ENCODE measurements around the gene CACNA1B.
"Not testable (repeated sequence)": the region's sequence is repeated elsewhere in the genome, so short reads cannot be mapped to it uniquely, and the experiment has no call there.

Gene CACNA1B

GRCh38 chr9:138143491-138143890, 265.9 kb downstream of the CACNA1B start:
- not testable (repeated sequence) for H3K27me3 ChIP-seq (replicated peaks; ENCODE audit: control insufficient read depth, insufficient read depth, low read length); H3K4me1 ChIP-seq (ENCODE audit: control insufficient read depth, insufficient read depth, low read length); H3K4me3 ChIP-seq (ENCODE audit: low read length); H3K9me3 ChIP-seq (ENCODE audit: control insufficient read depth, low read length); DNase-seq (ENCODE audit: low read depth); H3K36me3 ChIP-seq (ENCODE audit: control insufficient read depth, insufficient read depth, low read length, severe bottlenecking); H3K9ac ChIP-seq (ENCODE audit: low read length)

GRCh38 chr9:138147556-138147955, 270.0 kb downstream of the CACNA1B start:
- H3K27me3 ChIP-seq (replicated peaks; ENCODE audit: control insufficient read depth, insufficient read depth, low read length); H3K9me3 ChIP-seq (ENCODE audit: control insufficient read depth, low read length); H3K9ac ChIP-seq (ENCODE audit: low read length); H3K36me3 ChIP-seq (ENCODE audit: control insufficient read depth, insufficient read depth, low read length, severe bottlenecking); H3K4me3 ChIP-seq (ENCODE audit: low read length); H3K4me1 ChIP-seq (ENCODE audit: control insufficient read depth, insufficient read depth, low read length): not testable (repeated sequence)
- DNase-seq (ENCODE audit: low read depth), result peak; percentile 75

- DNase-seq (ENCODE audit: low read depth), result peak; percentile 1
- not testable (repeated sequence) for H3K27me3 ChIP-seq (replicated peaks; ENCODE audit: control insufficient read depth, insufficient read depth, low read length); H3K9me3 ChIP-seq (ENCODE audit: control insufficient read depth, low read length); H3K36me3 ChIP-seq (ENCODE audit: control insufficient read depth, insufficient read depth, low read length, severe bottlenecking); H3K9ac ChIP-seq (ENCODE audit: low read length); H3K4me1 ChIP-seq (ENCODE audit: control insufficient read depth, insufficient read depth, low read length)
- H3K4me3 ChIP-seq (ENCODE audit: low read length), result peak overlapping the region; percentile 54
These were observed 272.4 kb downstream of the CACNA1B start for GRCh38 chr9:138149672-138150656.

GRCh38 chr9:138155788-138156187, 278.2 kb downstream of the CACNA1B start:
- not testable (repeated sequence) for H3K9me3 ChIP-seq (ENCODE audit: control insufficient read depth, low read length); H3K4me1 ChIP-seq (ENCODE audit: control insufficient read depth, insufficient read depth, low read length); DNase-seq (ENCODE audit: low read depth); H3K9ac ChIP-seq (ENCODE audit: low read length); H3K27me3 ChIP-seq (replicated peaks; ENCODE audit: control insufficient read depth, insufficient read depth, low read length); H3K36me3 ChIP-seq (ENCODE audit: control insufficient read depth, insufficient read depth, low read length, severe bottlenecking); H3K4me3 ChIP-seq (ENCODE audit: low read length)

- not testable (repeated sequence) for H3K9me3 ChIP-seq (ENCODE audit: control insufficient read depth, low read length); H3K4me1 ChIP-seq (ENCODE audit: control insufficient read depth, insufficient read depth, low read length); H3K36me3 ChIP-seq (ENCODE audit: control insufficient read depth, insufficient read depth, low read length, severe bottlenecking); H3K4me3 ChIP-seq (ENCODE audit: low read length); DNase-seq (ENCODE audit: low read depth); H3K9ac ChIP-seq (ENCODE audit: low read length); H3K27me3 ChIP-seq (replicated peaks; ENCODE audit: control insufficient read depth, insufficient read depth, low read length)
These were observed 289.2 kb downstream of the CACNA1B start for GRCh38 chr9:138166793-138167192.
